HG03159 (cell line): ENCODE measurements around the gene CYP1B1.
"Not testable (repeated sequence)": the region's sequence is repeated elsewhere in the genome, so short reads cannot be mapped to it uniquely, and the experiment has no call there.

Source experiments
- ATAC-seq: cut with Tn5 transposase; IDR thresholded peaks from one replicate; pipeline ENCODE4 v1.9.1; 2021; ENCODE audit warnings: mild to moderate bottlenecking, moderate library complexity; ENCODE audit not compliant: unreplicated experiment

CYP1B1 gene

GRCh38 chr2:38099099-38100028 is 23.4 kb upstream of the CYP1B1 start:
- ATAC-seq = no peak

- ATAC-seq = no peak
Measured at GRCh38 chr2:38098421-38099098, 22.6 kb upstream of the CYP1B1 start.

- ATAC-seq = no peak
Measured at GRCh38 chr2:38097988-38098385, 22.0 kb upstream of the CYP1B1 start.

- no peak for ATAC-seq
Measured at GRCh38 chr2:38097258-38097987, 21.5 kb upstream of the CYP1B1 start.

- no peak for ATAC-seq
Measured at GRCh38 chr2:38095996-38096861, 20.3 kb upstream of the CYP1B1 start.

GRCh38 chr2:38095079-38095995 is 19.4 kb upstream of the CYP1B1 start:
- ATAC-seq = no peak

GRCh38 chr2:38093527-38094165 is 17.7 kb upstream of the CYP1B1 start:
- ATAC-seq = no peak

GRCh38 chr2:38092196-38092902 is 16.4 kb upstream of the CYP1B1 start:
- ATAC-seq = no peak

GRCh38 chr2:38091760-38092159 is 15.8 kb upstream of the CYP1B1 start:
- no peak for ATAC-seq

GRCh38 chr2:38090928-38091327 is 15.0 kb upstream of the CYP1B1 start:
- no peak for ATAC-seq

GRCh38 chr2:38090212-38090611 is 14.3 kb upstream of the CYP1B1 start:
- ATAC-seq = not testable (repeated sequence)

- ATAC-seq = not testable (repeated sequence)
Measured at GRCh38 chr2:38085998-38086698, 10.2 kb upstream of the CYP1B1 start.

- not testable (repeated sequence) for ATAC-seq
Measured at GRCh38 chr2:38084556-38084955, 8.6 kb upstream of the CYP1B1 start.

- ATAC-seq = not testable (repeated sequence)
Measured at GRCh38 chr2:38082727-38083126, 6.8 kb upstream of the CYP1B1 start.

- no peak for ATAC-seq
Measured at GRCh38 chr2:38080346-38080745, 4.4 kb upstream of the CYP1B1 start.

GRCh38 chr2:38079116-38080052 is 3.4 kb upstream of the CYP1B1 start:
- no peak for ATAC-seq

GRCh38 chr2:38077431-38077769 is 1.4 kb upstream of the CYP1B1 start:
- no peak for ATAC-seq
